ENCODE results near the gene NOXRED1. TPM values are rescaled to one million over a fixed set of nuclear protein-coding genes. Genes with fewer than 3 reads are reported as not detected.

The NOXRED1 gene
- total and polyA plus RNA-seq, 2 experiments from 2014 or later: 0.24 TPM; not detected in 1

GRCh38 chr14:77442196-77442595 lies 18.9 kb upstream of the NOXRED1 start:
- Mint-ChIP-seq H3K36me3 (ENCODE audit: low read depth) (peaks cover 28% of the 10 kb centered on the region), H3K27me3 (ENCODE audit: insufficient read depth, low read depth, poor library complexity) (no peaks in the 10 kb centered on the region), H3K4me1 (no peaks in the 10 kb centered on the region), H3K9me3 (no peaks in the 10 kb centered on the region), H3K27ac (no peak overlapping the region), H3K4me3 (no peak overlapping the region)
- TF ChIP-seq STAT1 (IDR thresholded peaks at IDR 0.05; ENCODE audit: unreplicated experiment) (no peak), ZNF462 (CRISPR knock-in tag; IDR thresholded peaks at IDR 0.05) (no peak), POLR2AphosphoS5 (IDR thresholded peaks at IDR 0.05; ENCODE audit: low read depth) (no peak), ZNF331 (CRISPR knock-in tag; IDR thresholded peaks at IDR 0.05; ENCODE audit: low read depth) (no peak), REST (IDR thresholded peaks at IDR 0.05; ENCODE audit: unreplicated experiment) (no peak), ZNF114 (CRISPR knock-in tag; IDR thresholded peaks at IDR 0.05) (no peak), CREB1 (CRISPR knock-in tag; IDR thresholded peaks at IDR 0.05; ENCODE audit: low read depth) (no peak), JUNB (IDR thresholded peaks at IDR 0.05; ENCODE audit: unreplicated experiment) (no peak), EZH2 (IDR thresholded peaks at IDR 0.05; ENCODE audit: low read depth, unreplicated experiment) (no peak), NANOG (IDR thresholded peaks at IDR 0.05; ENCODE audit: borderline replicate concordance) (no peak), CTCF (conservative IDR thresholded peaks at IDR 0.05; ENCODE audit: low read depth in 2 of 2) (no peak), ETS1 (IDR thresholded peaks at IDR 0.05) (no peak), EZH2phosphoT487 (IDR thresholded peaks at IDR 0.05; ENCODE audit: unreplicated experiment) (no peak)
- Histone ChIP-seq H3K9me2 (ENCODE audit: insufficient read depth) (no peaks in the 10 kb centered on the region), H3K4me3 (no peak overlapping the region), H4K20me1 (replicated peaks; ENCODE audit: insufficient read depth) (no peaks in the 10 kb centered on the region; the same call in 1 of the 2 replicates), H2AFZ (no peak overlapping the region), H3K36me3 (ENCODE audit: insufficient read depth) (peaks cover 6% of the 10 kb centered on the region; the same call in 1 of the 2 replicates), H3F3A (replicated peaks; ENCODE audit: low read depth) (no peaks in the 10 kb centered on the region), H3K4me1 (ENCODE audit: insufficient read depth) (no peaks in the 10 kb centered on the region), H3K27me3 (ENCODE audit: insufficient read depth) (no peaks in the 10 kb centered on the region), H3K4me2 (no peak overlapping the region), H3K79me2 (replicated peaks; ENCODE audit: insufficient read depth) (no peaks in the 10 kb centered on the region), H3K27ac (ENCODE audit: low read depth) (no peak overlapping the region)
- DNase-seq (ENCODE audit: low spot score) (no peak), ATAC-seq (no peak)
